ENCODE data around the gene COX14.
"Not testable (repeated sequence)": the region's sequence is repeated elsewhere in the genome, so short reads cannot be mapped to it uniquely, and the experiment has no call there.

COX14 gene

GRCh38 chr12:50081096-50081808 is 30.8 kb upstream of the COX14 start:
- H3K4me3 ChIP-seq (ENCODE audit: low read depth, low read length) = no peak overlapping the region
- no peak for TF ChIP-seq MAX (IDR thresholded peaks at IDR 0.05; ENCODE audit: low read depth, low read length)
- TF ChIP-seq MYC (IDR thresholded peaks at IDR 0.05; ENCODE audit: low read depth, low read length) = no peak
- TF ChIP-seq POLR2A (IDR thresholded peaks at IDR 0.05; ENCODE audit: extremely low read depth, insufficient read length) = no peak
- TF ChIP-seq, protein P1, sequence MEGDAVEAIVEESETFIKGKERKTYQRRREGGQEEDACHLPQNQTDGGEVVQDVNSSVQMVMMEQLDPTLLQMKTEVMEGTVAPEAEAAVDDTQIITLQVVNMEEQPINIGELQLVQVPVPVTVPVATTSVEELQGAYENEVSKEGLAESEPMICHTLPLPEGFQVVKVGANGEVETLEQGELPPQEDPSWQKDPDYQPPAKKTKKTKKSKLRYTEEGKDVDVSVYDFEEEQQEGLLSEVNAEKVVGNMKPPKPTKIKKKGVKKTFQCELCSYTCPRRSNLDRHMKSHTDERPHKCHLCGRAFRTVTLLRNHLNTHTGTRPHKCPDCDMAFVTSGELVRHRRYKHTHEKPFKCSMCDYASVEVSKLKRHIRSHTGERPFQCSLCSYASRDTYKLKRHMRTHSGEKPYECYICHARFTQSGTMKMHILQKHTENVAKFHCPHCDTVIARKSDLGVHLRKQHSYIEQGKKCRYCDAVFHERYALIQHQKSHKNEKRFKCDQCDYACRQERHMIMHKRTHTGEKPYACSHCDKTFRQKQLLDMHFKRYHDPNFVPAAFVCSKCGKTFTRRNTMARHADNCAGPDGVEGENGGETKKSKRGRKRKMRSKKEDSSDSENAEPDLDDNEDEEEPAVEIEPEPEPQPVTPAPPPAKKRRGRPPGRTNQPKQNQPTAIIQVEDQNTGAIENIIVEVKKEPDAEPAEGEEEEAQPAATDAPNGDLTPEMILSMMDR (IDR thresholded peaks at IDR 0.05; ENCODE audit: low read depth, low read length) = no peak
- DNase-seq (ENCODE audit: low read depth) = no peak

DNA sequence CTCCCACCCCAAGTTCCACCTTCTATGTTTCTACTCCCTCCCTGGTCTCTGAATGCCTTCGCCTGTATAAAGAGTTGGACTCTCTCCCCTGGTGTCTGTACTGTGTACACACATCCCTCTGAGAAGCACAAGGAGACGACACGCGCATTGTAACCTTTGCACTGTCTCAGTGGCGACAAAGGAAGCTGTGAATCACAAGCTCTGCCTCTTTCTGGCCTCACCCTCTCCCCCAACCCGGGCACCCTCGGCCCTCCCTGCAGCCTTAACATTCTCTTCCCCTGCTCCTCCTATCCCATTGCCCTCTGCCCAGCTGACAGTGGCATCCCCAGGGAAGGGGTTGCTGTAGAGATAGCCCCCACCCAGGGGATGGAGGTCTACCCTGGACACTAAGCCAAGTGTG is 29.4 kb upstream of the COX14 start:
- H3K4me3 ChIP-seq (ENCODE audit: low read depth, low read length) = no peak overlapping the region
- no peak for DNase-seq (ENCODE audit: low read depth)
- TF ChIP-seq MYC (IDR thresholded peaks at IDR 0.05; ENCODE audit: low read depth, low read length) (no peak), POLR2A (IDR thresholded peaks at IDR 0.05; ENCODE audit: extremely low read depth, insufficient read length) (no peak), MAX (IDR thresholded peaks at IDR 0.05; ENCODE audit: low read depth, low read length) (no peak)
- TF ChIP-seq, protein P1 (IDR thresholded peaks at IDR 0.05; ENCODE audit: low read depth, low read length) = no peak

DNA sequence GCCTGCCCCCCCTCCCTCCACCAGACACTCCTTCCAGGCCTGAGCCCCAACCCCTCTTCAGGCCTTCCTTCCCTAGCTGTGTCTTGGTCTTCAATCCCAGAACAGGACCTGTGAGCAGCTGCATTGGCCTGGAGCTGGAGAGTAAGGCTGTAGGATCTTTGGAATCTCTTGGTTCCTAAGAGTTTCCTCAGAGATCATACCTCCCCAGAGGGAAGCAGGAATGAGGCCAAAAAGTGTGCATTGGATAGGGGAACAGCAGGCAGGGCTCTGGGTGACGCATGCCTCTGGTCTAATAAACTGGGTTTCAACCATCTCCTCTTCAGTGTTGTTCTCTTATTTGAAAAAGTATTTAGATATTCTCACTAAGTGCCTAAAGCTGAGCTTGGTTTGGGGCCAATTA is 28.7 kb upstream of the COX14 start:
- TF ChIP-seq MAX (IDR thresholded peaks at IDR 0.05; ENCODE audit: low read depth, low read length) = no peak
- no peak for TF ChIP-seq POLR2A (IDR thresholded peaks at IDR 0.05; ENCODE audit: extremely low read depth, insufficient read length)
- no peak for DNase-seq (ENCODE audit: low read depth)
- no peak overlapping the region for H3K4me3 ChIP-seq (ENCODE audit: low read depth, low read length)

- DNase-seq (ENCODE audit: low read depth) = not testable (repeated sequence)
- H3K4me3 ChIP-seq (ENCODE audit: low read depth, low read length) = peak overlapping the region; percentile 79
These were observed 27.6 kb upstream of the COX14 start for GRCh38 chr12:50084409-50084774.

DNA sequence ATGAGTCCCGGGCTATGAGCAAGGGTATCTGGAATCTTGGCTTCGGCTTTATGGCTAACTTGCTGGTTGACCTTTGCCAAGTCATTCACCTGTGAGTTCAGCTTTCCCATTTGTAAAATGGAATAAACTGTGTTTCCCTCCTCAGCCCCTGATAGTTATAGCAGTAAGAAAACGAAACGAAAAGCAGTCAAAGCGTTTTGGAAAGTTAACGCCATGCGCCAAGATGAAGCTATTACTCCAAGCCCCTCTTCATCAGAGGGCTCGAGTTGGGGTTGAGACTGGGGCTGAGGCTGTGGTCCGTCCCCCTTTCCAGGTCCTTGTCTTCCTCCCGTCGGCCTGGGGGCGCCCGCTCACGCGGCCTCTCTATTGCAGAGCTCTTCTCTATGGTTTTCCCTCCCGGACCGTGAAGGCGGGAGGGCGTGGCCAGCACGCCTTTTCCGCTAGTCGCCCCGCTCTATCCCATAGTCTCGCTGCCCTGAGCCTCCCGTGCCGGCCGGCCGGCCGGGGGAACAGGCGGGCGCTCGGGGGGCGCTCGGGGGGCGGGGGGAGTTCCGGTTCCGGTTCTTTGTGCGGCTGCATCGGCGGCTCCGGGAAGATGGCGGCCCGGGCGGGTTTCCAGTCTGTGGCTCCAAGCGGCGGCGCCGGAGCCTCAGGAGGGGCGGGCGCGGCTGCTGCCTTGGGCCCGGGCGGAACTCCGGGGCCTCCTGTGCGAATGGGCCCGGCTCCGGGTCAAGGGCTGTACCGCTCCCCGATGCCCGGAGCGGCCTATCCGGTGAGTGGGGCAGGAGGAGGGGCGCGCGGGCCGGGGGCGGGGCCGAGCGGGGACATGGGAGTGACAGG is 27.0 kb upstream of the COX14 start, which contains the start of gene SMARCD1:
Gene SMARCD1, plus strand, starts transcription at position 568 of the 840 bp plus-strand sequence. Its CDS starts 28 bp downstream, at position 596.
- DNase-seq (ENCODE audit: low read depth) = peak; percentile 98
- TF ChIP-seq POLR2A (IDR thresholded peaks at IDR 0.05; ENCODE audit: extremely low read depth, insufficient read length) = peak; percentile 50
- TF ChIP-seq, protein P1 (IDR thresholded peaks at IDR 0.05; ENCODE audit: low read depth, low read length) = peak; percentile 87
- no peak for TF ChIP-seq MYC (IDR thresholded peaks at IDR 0.05; ENCODE audit: low read depth, low read length)
- H3K4me3 ChIP-seq (ENCODE audit: low read depth, low read length) = peak within 1 kb of the TSS; percentile 79

GRCh38 chr12:50085615-50086072 is 26.4 kb upstream of the COX14 start:
- peak overlapping the region; percentile 79 for H3K4me3 ChIP-seq (ENCODE audit: low read depth, low read length)
- no peak for DNase-seq (ENCODE audit: low read depth)
- no peak for TF ChIP-seq MAX (IDR thresholded peaks at IDR 0.05; ENCODE audit: low read depth, low read length)
- no peak for TF ChIP-seq MYC (IDR thresholded peaks at IDR 0.05; ENCODE audit: low read depth, low read length)
- TF ChIP-seq POLR2A (IDR thresholded peaks at IDR 0.05; ENCODE audit: extremely low read depth, insufficient read length) = no peak
- TF ChIP-seq, protein P1 (IDR thresholded peaks at IDR 0.05; ENCODE audit: low read depth, low read length) = no peak

Data from NB4 (cell line).